Measurements from ENCODE around the gene NFATC2.

Gene NFATC2

DNA sequence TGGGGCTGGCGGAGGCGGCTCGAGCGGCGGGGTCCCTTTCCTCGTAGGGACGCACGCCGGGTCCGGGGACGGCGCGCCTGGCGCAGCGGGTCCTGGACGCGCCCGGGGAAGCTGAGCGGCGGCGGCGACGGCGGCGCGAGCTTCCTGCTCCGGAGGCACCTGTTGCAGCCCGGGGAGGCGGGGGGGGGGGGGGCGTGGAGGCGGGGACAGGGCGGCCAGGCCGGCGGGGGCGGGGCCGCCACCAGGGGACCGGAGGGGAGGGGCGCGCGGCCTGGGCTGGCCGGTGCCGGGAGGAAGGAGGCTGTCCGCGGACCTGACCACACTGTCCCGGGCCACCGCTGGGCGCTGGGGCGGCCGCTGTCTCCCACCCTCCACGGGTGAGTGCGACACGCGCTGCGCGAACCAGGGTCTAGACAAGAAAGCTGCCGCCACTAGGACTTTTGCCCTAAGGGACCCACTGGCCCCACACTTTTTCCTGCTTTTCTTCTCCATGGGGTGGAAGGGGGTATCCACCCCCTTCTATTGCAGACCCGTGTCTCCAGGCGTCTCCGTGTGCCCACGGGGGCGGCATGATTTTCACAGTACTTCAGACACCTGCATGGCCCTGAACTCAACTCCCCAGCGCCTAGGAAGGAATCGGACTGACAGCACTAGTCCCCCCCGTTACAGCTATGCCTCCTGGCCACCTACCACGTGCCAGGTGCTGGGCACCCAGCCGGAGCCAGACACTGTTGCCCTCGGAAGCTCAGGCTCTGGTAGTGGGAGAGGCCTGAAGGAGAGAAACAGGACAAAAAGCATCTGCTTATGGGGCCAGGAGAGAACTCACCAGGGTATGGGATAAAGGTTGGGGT is at the start of gene NFATC2:
TSS of gene NFATC2 (minus strand) at position 149 of the 851 bp plus-strand sequence. CDS start 220 bp downstream, outside the sequence.
- TF ChIP-seq, protein P1, sequence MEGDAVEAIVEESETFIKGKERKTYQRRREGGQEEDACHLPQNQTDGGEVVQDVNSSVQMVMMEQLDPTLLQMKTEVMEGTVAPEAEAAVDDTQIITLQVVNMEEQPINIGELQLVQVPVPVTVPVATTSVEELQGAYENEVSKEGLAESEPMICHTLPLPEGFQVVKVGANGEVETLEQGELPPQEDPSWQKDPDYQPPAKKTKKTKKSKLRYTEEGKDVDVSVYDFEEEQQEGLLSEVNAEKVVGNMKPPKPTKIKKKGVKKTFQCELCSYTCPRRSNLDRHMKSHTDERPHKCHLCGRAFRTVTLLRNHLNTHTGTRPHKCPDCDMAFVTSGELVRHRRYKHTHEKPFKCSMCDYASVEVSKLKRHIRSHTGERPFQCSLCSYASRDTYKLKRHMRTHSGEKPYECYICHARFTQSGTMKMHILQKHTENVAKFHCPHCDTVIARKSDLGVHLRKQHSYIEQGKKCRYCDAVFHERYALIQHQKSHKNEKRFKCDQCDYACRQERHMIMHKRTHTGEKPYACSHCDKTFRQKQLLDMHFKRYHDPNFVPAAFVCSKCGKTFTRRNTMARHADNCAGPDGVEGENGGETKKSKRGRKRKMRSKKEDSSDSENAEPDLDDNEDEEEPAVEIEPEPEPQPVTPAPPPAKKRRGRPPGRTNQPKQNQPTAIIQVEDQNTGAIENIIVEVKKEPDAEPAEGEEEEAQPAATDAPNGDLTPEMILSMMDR (IDR thresholded peaks at IDR 0.05; ENCODE audit: extremely low read depth, missing control alignments), result no peak

DNA sequence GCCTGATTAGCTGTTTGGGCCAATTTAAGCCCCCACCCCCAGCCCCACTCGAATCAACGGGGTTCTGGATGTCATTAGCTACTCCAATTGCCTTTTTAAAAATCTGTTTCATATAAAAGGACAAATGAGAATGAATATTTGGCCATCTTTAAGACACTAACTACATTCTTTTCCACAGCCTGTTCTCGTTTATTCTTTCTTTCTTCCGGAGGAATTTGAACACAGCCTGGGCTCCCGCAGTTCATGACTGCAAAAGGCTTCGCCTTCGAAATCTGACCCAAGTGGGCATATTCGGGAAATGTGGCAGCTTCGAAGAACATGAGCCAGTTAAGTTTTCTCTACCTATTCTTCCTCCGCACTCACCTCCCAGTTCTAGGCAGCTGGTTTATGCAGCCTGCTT is 49.4 kb upstream of the NFATC2 start:
- TF ChIP-seq, protein P1 (IDR thresholded peaks at IDR 0.05; ENCODE audit: extremely low read depth, missing control alignments), result no peak
- DNase-seq (ENCODE audit: low spot score), result no peak

More for the DNA sequence above, at the start of gene NFATC2:
- DNase-seq (ENCODE audit: low spot score), result peak; percentile 95

DNA sequence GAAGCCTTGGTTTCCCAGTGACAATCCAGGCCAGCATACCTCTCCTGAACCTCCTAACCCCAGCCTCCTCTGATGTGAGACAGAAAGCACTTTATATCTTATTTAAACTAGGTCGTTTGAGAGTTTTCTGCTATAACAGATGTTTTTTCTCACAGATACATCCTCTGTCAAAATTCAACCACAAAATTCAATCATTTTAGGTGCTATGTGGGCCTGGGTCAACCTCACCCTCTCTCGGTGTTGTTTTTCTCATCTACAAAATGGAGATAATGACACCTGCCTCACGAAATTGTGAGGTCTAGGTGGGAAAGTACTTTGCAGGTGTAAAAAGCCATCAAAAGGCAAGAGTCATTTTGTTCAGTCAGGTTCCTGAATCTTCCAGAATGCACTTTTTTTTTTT is 46.2 kb upstream of the NFATC2 start:
- DNase-seq (ENCODE audit: low spot score), result no peak
- TF ChIP-seq, protein P1 (IDR thresholded peaks at IDR 0.05; ENCODE audit: extremely low read depth, missing control alignments), result no peak

DNA sequence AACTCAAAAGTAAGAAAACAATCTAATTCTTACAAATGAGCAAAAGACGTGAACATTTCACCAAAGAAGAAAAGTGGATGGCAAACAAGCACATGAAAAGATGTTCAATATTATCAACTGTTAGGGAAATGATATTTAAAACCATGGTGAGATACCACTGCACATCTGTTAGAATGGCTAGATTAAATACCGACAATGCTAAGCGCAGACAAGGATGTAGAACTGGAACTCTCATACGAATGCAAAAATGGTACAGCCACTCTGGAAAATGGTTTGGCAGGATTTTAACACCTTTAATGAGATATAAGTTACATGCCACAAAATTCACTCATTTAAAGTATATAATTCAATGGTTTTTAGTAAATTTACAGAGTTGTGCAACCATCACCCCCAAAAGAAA is 44.6 kb upstream of the NFATC2 start:
- TF ChIP-seq, protein P1 (IDR thresholded peaks at IDR 0.05; ENCODE audit: extremely low read depth, missing control alignments), result no peak

DNA sequence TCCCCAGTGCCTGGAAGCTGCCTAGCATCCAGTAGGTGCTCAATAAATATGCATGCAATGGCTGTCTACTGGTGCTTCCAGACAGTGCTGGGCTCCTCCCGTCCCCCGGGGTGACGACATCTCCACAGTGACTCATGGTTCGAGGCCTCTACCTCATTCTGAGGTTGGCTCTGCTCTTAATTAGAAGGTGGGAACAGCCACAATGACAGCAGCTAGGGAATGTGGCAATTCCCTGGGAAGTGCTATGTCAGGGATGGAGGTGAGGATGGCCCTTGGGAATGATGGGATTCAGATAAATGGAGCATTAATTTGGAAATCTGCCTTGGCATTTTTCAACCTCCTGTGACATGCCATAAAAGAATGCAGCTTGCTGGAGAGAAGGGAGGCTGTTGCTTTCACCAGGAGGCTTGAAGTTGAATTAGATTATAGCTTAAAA is 43.5 kb upstream of the NFATC2 start:
- no peak for DNase-seq (ENCODE audit: low spot score)
- TF ChIP-seq, protein P1 (IDR thresholded peaks at IDR 0.05; ENCODE audit: extremely low read depth, missing control alignments), result no peak

More for the DNA sequence above, 44.6 kb upstream of the NFATC2 start:
- no peak for DNase-seq (ENCODE audit: low spot score)

DNA sequence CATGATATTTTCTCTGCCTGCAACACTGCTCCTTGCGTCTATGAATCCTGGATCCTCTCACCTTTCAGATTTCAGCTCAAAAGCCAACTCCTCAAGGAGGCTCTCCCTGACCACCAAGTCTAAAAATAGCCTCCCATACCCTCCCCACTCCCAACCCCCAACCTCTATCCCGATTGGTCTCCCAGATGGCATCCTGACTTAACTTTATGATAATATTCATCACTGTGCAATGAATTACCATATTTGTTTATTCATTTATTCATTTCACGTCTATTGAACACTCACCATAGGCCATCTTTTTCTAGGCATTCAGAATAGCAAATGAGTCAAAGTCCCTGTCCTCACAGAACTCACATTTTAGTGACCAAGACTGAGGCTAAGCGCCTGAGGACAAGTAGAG is 42.6 kb upstream of the NFATC2 start:
- TF ChIP-seq, protein P1 (IDR thresholded peaks at IDR 0.05; ENCODE audit: extremely low read depth, missing control alignments), result no peak
- DNase-seq (ENCODE audit: low spot score), result no peak

DNA sequence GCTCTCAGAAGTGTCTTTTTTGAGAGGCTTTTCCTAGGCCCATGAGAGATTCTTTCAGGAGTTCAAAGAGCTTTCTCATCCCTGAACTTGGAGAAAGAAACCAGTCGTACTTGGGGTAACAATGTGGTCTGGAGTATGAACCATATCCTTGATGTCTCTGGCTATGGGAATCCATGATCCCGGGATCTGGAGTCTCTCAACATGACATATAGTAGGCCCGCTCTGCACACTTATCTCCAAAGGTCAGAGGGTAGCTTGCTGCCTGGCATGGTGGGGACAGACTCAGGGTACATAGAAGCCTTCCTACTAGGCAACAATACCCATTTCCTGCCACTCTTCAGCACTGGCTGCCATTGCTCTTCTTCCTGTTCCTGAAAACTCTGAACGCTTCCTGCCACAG is 42.2 kb upstream of the NFATC2 start:
- no peak for DNase-seq (ENCODE audit: low spot score)
- TF ChIP-seq, protein P1 (IDR thresholded peaks at IDR 0.05; ENCODE audit: extremely low read depth, missing control alignments), result no peak
